ENCODE data around the gene PLPPR1.
"Not testable (repeated sequence)": the region's sequence is repeated elsewhere in the genome, so short reads cannot be mapped to it uniquely, and the experiment has no call there.

DNA sequence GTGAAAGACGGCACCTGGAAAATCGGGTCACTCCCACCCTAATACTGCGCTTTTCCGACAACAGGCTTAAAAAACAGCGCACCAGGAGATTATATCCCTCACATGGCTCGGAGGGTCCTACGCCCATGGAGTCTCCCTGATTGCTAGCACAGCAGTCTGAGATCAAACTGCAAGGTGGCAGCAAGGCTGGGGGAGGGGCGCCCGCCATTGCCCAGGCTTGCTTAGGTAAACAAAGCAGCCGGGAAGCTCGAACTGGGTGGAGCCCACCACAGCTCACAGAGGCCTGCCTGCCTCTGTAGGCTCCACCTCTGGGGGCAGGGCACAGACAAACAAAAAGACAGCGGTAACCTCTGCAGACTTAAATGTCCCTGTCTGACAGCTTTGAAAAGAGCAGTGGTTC is 262.5 kb downstream of the PLPPR1 start:
- not testable (repeated sequence) for TF ChIP-seq POLR2A (IDR thresholded peaks at IDR 0.05)
- TF ChIP-seq, protein P1, sequence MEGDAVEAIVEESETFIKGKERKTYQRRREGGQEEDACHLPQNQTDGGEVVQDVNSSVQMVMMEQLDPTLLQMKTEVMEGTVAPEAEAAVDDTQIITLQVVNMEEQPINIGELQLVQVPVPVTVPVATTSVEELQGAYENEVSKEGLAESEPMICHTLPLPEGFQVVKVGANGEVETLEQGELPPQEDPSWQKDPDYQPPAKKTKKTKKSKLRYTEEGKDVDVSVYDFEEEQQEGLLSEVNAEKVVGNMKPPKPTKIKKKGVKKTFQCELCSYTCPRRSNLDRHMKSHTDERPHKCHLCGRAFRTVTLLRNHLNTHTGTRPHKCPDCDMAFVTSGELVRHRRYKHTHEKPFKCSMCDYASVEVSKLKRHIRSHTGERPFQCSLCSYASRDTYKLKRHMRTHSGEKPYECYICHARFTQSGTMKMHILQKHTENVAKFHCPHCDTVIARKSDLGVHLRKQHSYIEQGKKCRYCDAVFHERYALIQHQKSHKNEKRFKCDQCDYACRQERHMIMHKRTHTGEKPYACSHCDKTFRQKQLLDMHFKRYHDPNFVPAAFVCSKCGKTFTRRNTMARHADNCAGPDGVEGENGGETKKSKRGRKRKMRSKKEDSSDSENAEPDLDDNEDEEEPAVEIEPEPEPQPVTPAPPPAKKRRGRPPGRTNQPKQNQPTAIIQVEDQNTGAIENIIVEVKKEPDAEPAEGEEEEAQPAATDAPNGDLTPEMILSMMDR (IDR thresholded peaks at IDR 0.05), result not testable (repeated sequence)
